ENCODE results near the gene PCSK1N. TPM values are rescaled to one million over a fixed set of nuclear protein-coding genes. Genes with fewer than 3 reads are reported as not detected.
A peak's percentile ranks its signal among the peaks of the same experiment; 100 is the strongest.

Gene PCSK1N
- total and polyA plus RNA-seq, 9 of the 15 experiments (the other 6 are each of a cell fraction or from before 2014, with no cell fraction given), result 0.07 to 0.55 (median 0.54) TPM; not detected in 6

DNA sequence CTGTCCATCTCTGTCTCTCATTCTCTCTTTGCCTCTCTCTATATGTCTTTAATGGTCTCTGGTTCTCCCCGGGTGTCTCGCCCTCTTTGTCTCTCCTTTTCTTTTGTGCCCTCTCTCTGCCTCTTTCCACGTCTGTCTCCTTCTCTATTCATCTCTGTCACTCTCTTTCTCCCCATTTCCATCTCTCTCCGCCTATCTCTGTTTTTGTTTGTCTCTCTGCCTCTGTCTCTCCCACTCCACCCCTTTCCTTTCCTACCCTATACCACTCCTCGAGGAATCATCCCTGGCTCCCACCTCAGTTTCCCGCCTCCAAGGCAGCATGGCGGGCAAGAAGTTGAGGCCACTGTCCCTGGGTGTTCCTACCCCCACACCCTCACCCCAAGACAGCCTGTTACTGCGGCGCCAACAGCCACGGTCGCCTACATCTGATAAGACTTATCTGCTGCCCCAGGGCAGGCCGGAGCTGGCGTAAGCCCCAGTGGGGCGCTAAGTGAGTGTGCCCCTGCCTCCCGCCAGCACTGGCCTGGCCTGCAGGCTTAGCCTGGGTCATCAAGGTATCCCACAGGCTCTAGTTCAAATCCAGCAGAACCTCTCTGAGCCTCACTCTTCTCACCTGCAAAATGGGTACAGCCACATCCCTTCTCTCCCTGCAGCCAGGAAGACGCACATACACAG, 49.7 kb downstream of the PCSK1N start (continued):
- no peak for TF ChIP-seq ZHX1 (conservative IDR thresholded peaks at IDR 0.05; ENCODE audit: low read length)
- no peak for TF ChIP-seq BRD9 (IDR thresholded peaks at IDR 0.05; ENCODE audit: low read depth, partially characterized antibody)
- TF ChIP-seq, protein P1, sequence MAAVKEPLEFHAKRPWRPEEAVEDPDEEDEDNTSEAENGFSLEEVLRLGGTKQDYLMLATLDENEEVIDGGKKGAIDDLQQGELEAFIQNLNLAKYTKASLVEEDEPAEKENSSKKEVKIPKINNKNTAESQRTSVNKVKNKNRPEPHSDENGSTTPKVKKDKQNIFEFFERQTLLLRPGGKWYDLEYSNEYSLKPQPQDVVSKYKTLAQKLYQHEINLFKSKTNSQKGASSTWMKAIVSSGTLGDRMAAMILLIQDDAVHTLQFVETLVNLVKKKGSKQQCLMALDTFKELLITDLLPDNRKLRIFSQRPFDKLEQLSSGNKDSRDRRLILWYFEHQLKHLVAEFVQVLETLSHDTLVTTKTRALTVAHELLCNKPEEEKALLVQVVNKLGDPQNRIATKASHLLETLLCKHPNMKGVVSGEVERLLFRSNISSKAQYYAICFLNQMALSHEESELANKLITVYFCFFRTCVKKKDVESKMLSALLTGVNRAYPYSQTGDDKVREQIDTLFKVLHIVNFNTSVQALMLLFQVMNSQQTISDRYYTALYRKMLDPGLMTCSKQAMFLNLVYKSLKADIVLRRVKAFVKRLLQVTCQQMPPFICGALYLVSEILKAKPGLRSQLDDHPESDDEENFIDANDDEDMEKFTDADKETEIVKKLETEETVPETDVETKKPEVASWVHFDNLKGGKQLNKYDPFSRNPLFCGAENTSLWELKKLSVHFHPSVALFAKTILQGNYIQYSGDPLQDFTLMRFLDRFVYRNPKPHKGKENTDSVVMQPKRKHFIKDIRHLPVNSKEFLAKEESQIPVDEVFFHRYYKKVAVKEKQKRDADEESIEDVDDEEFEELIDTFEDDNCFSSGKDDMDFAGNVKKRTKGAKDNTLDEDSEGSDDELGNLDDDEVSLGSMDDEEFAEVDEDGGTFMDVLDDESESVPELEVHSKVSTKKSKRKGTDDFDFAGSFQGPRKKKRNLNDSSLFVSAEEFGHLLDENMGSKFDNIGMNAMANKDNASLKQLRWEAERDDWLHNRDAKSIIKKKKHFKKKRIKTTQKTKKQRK (IDR thresholded peaks at IDR 0.05; ENCODE audit: borderline replicate concordance, low read depth, low read length), result no peak
- peak in 1 of 2 experiments; percentile 67; a peak in 3 of 4 replicates for TF ChIP-seq HDAC1 (IDR thresholded peaks at IDR 0.05)
- no peak for TF ChIP-seq TCF7 (IDR thresholded peaks at IDR 0.05; ENCODE audit: borderline replicate concordance)
- no peak for TF ChIP-seq JUNB (CRISPR knock-in tag; conservative IDR thresholded peaks at IDR 0.05)
- peak; percentile 95 for TF ChIP-seq HDAC2 (IDR thresholded peaks at IDR 0.05)
- TF ChIP-seq HSF4 (CRISPR knock-in tag; IDR thresholded peaks at IDR 0.05; ENCODE audit: borderline replicate concordance), result no peak; the same call in 1 of the 2 replicates
- TF ChIP-seq SRF (CRISPR knock-in tag; IDR thresholded peaks at IDR 0.05), result no peak
- TF ChIP-seq PHTF2 (CRISPR knock-in tag; IDR thresholded peaks at IDR 0.05), result no peak
- no peak for TF ChIP-seq SETDB1 (IDR thresholded peaks at IDR 0.05; ENCODE audit: low read length)
- 0 out of 2 replicates have a peak, but pooled peaks have one; percentile 37 for TF ChIP-seq PML (IDR thresholded peaks at IDR 0.05; ENCODE audit: low read length)
- TF ChIP-seq ZNF408 (CRISPR knock-in tag; IDR thresholded peaks at IDR 0.05; ENCODE audit: low read depth), result no peak
- TF ChIP-seq ZC3H8 (IDR thresholded peaks at IDR 0.05), result no peak
- TF ChIP-seq GTF3C2 (IDR thresholded peaks at IDR 0.05; ENCODE audit: borderline replicate concordance, extremely low read depth, insufficient read length), result no peak
- no peak for TF ChIP-seq ZNF23 (CRISPR knock-in tag; IDR thresholded peaks at IDR 0.05)
- TF ChIP-seq NR2C2 (CRISPR knock-in tag; IDR thresholded peaks at IDR 0.05), result no peak
- no peak for TF ChIP-seq NR2C2 (tag; IDR thresholded peaks at IDR 0.05)
- TF ChIP-seq ZKSCAN8 (CRISPR knock-in tag; IDR thresholded peaks at IDR 0.05), result no peak
- no peak for TF ChIP-seq HEY1 (CRISPR knock-in tag; IDR thresholded peaks at IDR 0.05; ENCODE audit: borderline replicate concordance)
- TF ChIP-seq TCF7L2 (IDR thresholded peaks at IDR 0.05; ENCODE audit: low read depth, low read length), result no peak

All from K562 (cell line).